Stimulated activated CD8-positive, alpha-beta memory T cell treated with anti-CD3 and anti-CD28 coated beads, Interleukin-7, amount 100 ng/mL, for 24 hours (primary cell): ENCODE results near the gene PIGN.
"Not testable (repeated sequence)": the region's sequence is repeated elsewhere in the genome, so short reads cannot be mapped to it uniquely, and the experiment has no call there.

ENCODE experiments used
- DNase-seq: peaks from one replicate; pipeline ENCODE4 v3.0.0-alpha.2; 2020; ENCODE audit warnings: low read depth

PIGN gene

GRCh38 chr18:62061821-62062478 is 124.9 kb downstream of the PIGN start:
- no peak for DNase-seq

- DNase-seq = no peak
Measured at GRCh38 chr18:62060820-62061219, 126.0 kb downstream of the PIGN start.

- no peak for DNase-seq
Measured at GRCh38 chr18:62054929-62055498, 131.8 kb downstream of the PIGN start.

GRCh38 chr18:62048279-62048678 is 138.6 kb downstream of the PIGN start:
- DNase-seq = no peak

GRCh38 chr18:62045316-62045715 is 141.5 kb downstream of the PIGN start:
- no peak for DNase-seq

- no peak for DNase-seq
Measured at GRCh38 chr18:62044490-62045000, 142.3 kb downstream of the PIGN start.

GRCh38 chr18:62037989-62038778 is 148.7 kb downstream of the PIGN start:
- DNase-seq = no peak

- no peak for DNase-seq
Measured at GRCh38 chr18:62037012-62037742, 149.7 kb downstream of the PIGN start.

GRCh38 chr18:62034286-62034685 is 152.6 kb downstream of the PIGN start:
- not testable (repeated sequence) for DNase-seq

- no peak for DNase-seq
Measured at GRCh38 chr18:62033756-62034155, 153.1 kb downstream of the PIGN start.

GRCh38 chr18:62033207-62033606 is 153.6 kb downstream of the PIGN start:
- DNase-seq = no peak

GRCh38 chr18:62030091-62030985 is 156.5 kb downstream of the PIGN start:
- DNase-seq = no peak

- DNase-seq = no peak
Measured at GRCh38 chr18:62028715-62029114, 158.1 kb downstream of the PIGN start.

- no peak for DNase-seq
Measured at GRCh38 chr18:62027914-62028520, 158.8 kb downstream of the PIGN start.

- no peak for DNase-seq
Measured at GRCh38 chr18:62026586-62026985, 160.3 kb downstream of the PIGN start.

GRCh38 chr18:62024983-62025382 is 161.9 kb downstream of the PIGN start:
- no peak for DNase-seq

- DNase-seq = no peak
Measured at GRCh38 chr18:62023536-62023935, 163.3 kb downstream of the PIGN start.

- DNase-seq = no peak
Measured at GRCh38 chr18:62018759-62019041, 168.2 kb downstream of the PIGN start.

GRCh38 chr18:62018034-62018758 is 168.7 kb downstream of the PIGN start:
- no peak for DNase-seq

GRCh38 chr18:62017618-62018017 is 169.2 kb downstream of the PIGN start:
- DNase-seq = no peak
